Measurements from ENCODE around the gene RAD51B.

DNA sequence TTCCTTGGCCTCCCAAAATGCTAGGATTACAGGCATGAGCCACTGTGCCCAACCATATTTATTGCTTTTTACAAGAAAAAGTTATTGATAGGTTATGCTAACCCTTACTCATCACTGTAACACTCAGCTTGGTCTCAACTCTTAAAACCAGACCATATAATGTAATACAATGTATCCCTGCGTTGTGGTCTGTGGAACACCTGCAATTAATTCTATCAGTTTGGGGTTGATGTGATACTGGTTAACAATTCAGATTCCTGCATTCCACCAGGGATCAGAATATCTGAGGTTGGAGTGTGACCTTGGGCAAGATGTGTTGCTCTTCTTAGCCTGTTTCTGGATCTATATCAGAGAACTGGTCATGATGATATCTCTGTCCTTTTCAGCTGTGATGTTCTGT, 419.0 kb downstream of the RAD51B start:
- TF ChIP-seq, protein P1, sequence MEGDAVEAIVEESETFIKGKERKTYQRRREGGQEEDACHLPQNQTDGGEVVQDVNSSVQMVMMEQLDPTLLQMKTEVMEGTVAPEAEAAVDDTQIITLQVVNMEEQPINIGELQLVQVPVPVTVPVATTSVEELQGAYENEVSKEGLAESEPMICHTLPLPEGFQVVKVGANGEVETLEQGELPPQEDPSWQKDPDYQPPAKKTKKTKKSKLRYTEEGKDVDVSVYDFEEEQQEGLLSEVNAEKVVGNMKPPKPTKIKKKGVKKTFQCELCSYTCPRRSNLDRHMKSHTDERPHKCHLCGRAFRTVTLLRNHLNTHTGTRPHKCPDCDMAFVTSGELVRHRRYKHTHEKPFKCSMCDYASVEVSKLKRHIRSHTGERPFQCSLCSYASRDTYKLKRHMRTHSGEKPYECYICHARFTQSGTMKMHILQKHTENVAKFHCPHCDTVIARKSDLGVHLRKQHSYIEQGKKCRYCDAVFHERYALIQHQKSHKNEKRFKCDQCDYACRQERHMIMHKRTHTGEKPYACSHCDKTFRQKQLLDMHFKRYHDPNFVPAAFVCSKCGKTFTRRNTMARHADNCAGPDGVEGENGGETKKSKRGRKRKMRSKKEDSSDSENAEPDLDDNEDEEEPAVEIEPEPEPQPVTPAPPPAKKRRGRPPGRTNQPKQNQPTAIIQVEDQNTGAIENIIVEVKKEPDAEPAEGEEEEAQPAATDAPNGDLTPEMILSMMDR (IDR thresholded peaks at IDR 0.05): no peak
- TF ChIP-seq POLR2A (IDR thresholded peaks at IDR 0.05): no peak
